Endodermal cell (in vitro differentiated cells): ENCODE results near the gene DCP2. TPM values are rescaled to one million over a fixed set of nuclear protein-coding genes. Genes with fewer than 3 reads are reported as not detected.
"Not testable (repeated sequence)": the region's sequence is repeated elsewhere in the genome, so short reads cannot be mapped to it uniquely, and the experiment has no call there.

ENCODE experiments used
- DNase-seq: peaks from one replicate; pipeline ENCODE4 v3.0.0-alpha.2; 2017
- H3K27ac ChIP-seq: 2 replicates; pipeline ENCODE4 v1.5.1; 2013; ENCODE audit warnings: mild to moderate bottlenecking, low read depth, low read length, moderate library complexity
- H3K27me3 ChIP-seq: 2 replicates; pipeline ENCODE4 v1.6.1; 2013; ENCODE audit warnings: mild to moderate bottlenecking, low read length, moderate library complexity; ENCODE audit not compliant: insufficient read depth, control insufficient read depth, poor library complexity, severe bottlenecking
- H3K36me3 ChIP-seq: 2 replicates; pipeline ENCODE4 v1.7.0; 2013; ENCODE audit warnings: mild to moderate bottlenecking, low read length, moderate library complexity; ENCODE audit not compliant: control insufficient read depth, insufficient read depth
- H3K4me1 ChIP-seq: one replicate; pipeline ENCODE4 v1.7.0; 2013; ENCODE audit warnings: low read length; ENCODE audit not compliant: control insufficient read depth, insufficient read depth
- H3K4me3 ChIP-seq: 2 replicates; pipeline ENCODE4 v1.5.1; 2013; ENCODE audit warnings: mild to moderate bottlenecking, low read length, moderate library complexity
- H3K9ac ChIP-seq: 2 replicates; pipeline ENCODE4 v1.6.1; 2013; ENCODE audit warnings: mild to moderate bottlenecking, low read length, moderate library complexity; ENCODE audit not compliant: poor library complexity, severe bottlenecking; ENCODE audit errors: extremely low read depth
- H3K9me3 ChIP-seq: 2 replicates; pipeline ENCODE4 v1.6.1; 2013; ENCODE audit warnings: mild to moderate bottlenecking, low read length, moderate library complexity; ENCODE audit not compliant: control insufficient read depth
- H3K27ac Mint-ChIP-seq: 2 replicates; pipeline ENCODE4 v1.8.0; 2020; ENCODE audit warnings: mixed read lengths
- H3K27me3 Mint-ChIP-seq: 2 replicates; pipeline ENCODE4 v1.8.0; 2021; ENCODE audit warnings: mild to moderate bottlenecking, mixed read lengths; ENCODE audit not compliant: insufficient read depth
- H3K36me3 Mint-ChIP-seq: 2 replicates; pipeline ENCODE4 v1.8.0; 2020; ENCODE audit warnings: low read depth, mixed read lengths
- H3K4me1 Mint-ChIP-seq: 2 replicates; pipeline ENCODE4 v1.8.0; 2020; ENCODE audit warnings: mixed read lengths
- H3K4me3 Mint-ChIP-seq: 2 replicates; pipeline ENCODE4 v1.8.0; 2020; ENCODE audit warnings: mild to moderate bottlenecking, moderate library complexity, mixed read lengths
- H3K9me3 Mint-ChIP-seq: 2 replicates; pipeline ENCODE4 v1.8.0; 2020; ENCODE audit warnings: mild to moderate bottlenecking, mixed read lengths
- CTCF ChIP-seq: fragments of 200-600 bp; sonication (generic); conservative IDR thresholded peaks from 2 replicates; pipeline ENCODE4 v1.5.0; 2021; ENCODE audit warnings: antibody characterized with exemption, mild to moderate bottlenecking
- WGBS, 2 experiments: methylation state at CpG; one replicate each; pipeline versions ENCODE4 v1.1.5 to v1.1.7; 2013; ENCODE audit warnings: missing lambda C conversion rate in 2 of 2, mixed read lengths in 1 of 2; ENCODE audit not compliant: insufficient coverage in 1 of 2, insufficient read length in 1 of 2; 5-methylcytosine and 5-hydroxymethylcytosine counted together
- total RNA-seq, 2 donors: library from RNA; stranded (reverse); fragmentation: NEBNext Ultra II Directional in 1 of 2; extraction: Animal tissue kit (Norgen Biotek cat#: 25700) in 1 of 2; gene quantifications; 2 replicates in 1 of 2; 3 replicates in 1 of 2; pipeline ENCODE4 v1.2.1, GENCODE V29; 2021

The DCP2 gene
- total RNA-seq, 2 donors from 2014 or later, result 152 to 154 TPM

- H3K4me1 Mint-ChIP-seq, result peaks cover 8% of the 10 kb centered on the region
Observed at GRCh38 chr5:112956606-112957005, 20.0 kb upstream of the DCP2 start.

GRCh38 chr5:112957036-112957808, 19.4 kb upstream of the DCP2 start:
- H3K9ac ChIP-seq, result no peak overlapping the region
- H3K27ac ChIP-seq, result no peak overlapping the region
- no peaks in the 10 kb centered on the region for H3K27me3 ChIP-seq
- H3K4me1 ChIP-seq, result no peaks in the 10 kb centered on the region
- Mint-ChIP-seq H3K27ac (no peak overlapping the region), H3K4me1 (peaks cover 8% of the 10 kb centered on the region), H3K9me3 (peaks cover 13% of the 10 kb centered on the region), H3K36me3 (no peaks in the 10 kb centered on the region), H3K27me3 (no peaks in the 10 kb centered on the region), H3K4me3 (no peak overlapping the region)
- H3K36me3 ChIP-seq, result no peaks in the 10 kb centered on the region
- H3K4me3 ChIP-seq, result no peak overlapping the region
- 83 to 95% methylated on average over 1 of the region's 2 CpGs for WGBS, 2 experiments
- no peak for TF ChIP-seq CTCF
- no peak for DNase-seq
- H3K9me3 ChIP-seq, result peaks cover 10% of the 10 kb centered on the region

More at GRCh38 chr5:112956606-112957005, 20.0 kb upstream of the DCP2 start:
- Histone ChIP-seq H3K9ac (no peak overlapping the region), H3K36me3 (no peaks in the 10 kb centered on the region), H3K27ac (no peak overlapping the region), H3K4me3 (no peak overlapping the region), H3K27me3 (no peaks in the 10 kb centered on the region), H3K4me1 (no peaks in the 10 kb centered on the region), H3K9me3 (peaks cover 10% of the 10 kb centered on the region)
- Mint-ChIP-seq H3K36me3 (no peaks in the 10 kb centered on the region), H3K27ac (no peak overlapping the region), H3K4me3 (no peak overlapping the region), H3K27me3 (no peaks in the 10 kb centered on the region), H3K9me3 (peaks cover 13% of the 10 kb centered on the region)
- DNase-seq, result no peak
- no peak for TF ChIP-seq CTCF
- WGBS, 2 experiments, result 95 to 100% methylated on average over 2 to 3 of the region's 3 CpGs

GRCh38 chr5:112958093-112959088, 18.2 kb upstream of the DCP2 start:
- Histone ChIP-seq H3K9me3 (peaks cover 6% of the 10 kb centered on the region), H3K27me3 (no peaks in the 10 kb centered on the region), H3K4me1 (no peaks in the 10 kb centered on the region), H3K36me3 (no peaks in the 10 kb centered on the region), H3K4me3 (no peak overlapping the region), H3K9ac (no peak overlapping the region), H3K27ac (no peak overlapping the region)
- Mint-ChIP-seq H3K27ac (no peak overlapping the region), H3K4me1 (peaks cover 8% of the 10 kb centered on the region), H3K27me3 (no peaks in the 10 kb centered on the region), H3K9me3 (peaks cover 12% of the 10 kb centered on the region), H3K36me3 (no peaks in the 10 kb centered on the region), H3K4me3 (no peak overlapping the region)
- TF ChIP-seq CTCF, result no peak
- WGBS, 2 experiments, result 95 to 97% methylated on average over 4 to 5 of the region's 5 CpGs
- DNase-seq, result no peak

DNA sequence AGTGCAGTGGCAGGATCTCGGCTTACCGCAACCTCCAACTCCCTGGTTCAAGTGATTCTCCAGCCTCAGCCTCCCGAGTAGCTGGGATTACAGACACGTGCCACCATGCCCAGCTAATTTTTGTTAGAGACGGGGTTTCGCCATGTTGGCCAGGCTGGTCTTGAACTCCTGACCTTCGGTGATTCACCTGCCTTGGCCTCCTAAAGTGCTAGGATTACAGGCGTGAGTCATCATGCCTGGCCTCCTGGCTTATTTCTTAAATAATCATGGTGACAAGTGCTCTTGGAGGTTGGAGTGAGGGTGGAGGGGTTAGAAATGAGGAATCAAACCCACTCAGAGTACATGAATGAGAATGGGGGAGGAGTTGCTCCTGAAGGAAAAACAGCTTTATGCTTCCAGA, 16.7 kb upstream of the DCP2 start:
- H3K27ac Mint-ChIP-seq, H3K27me3 Mint-ChIP-seq, H3K4me3 ChIP-seq, H3K36me3 Mint-ChIP-seq, H3K27me3 ChIP-seq, H3K4me3 Mint-ChIP-seq, H3K36me3 ChIP-seq, DNase-seq, H3K4me1 ChIP-seq, H3K9me3 Mint-ChIP-seq, H3K9ac ChIP-seq, H3K4me1 Mint-ChIP-seq, H3K9me3 ChIP-seq: not testable (repeated sequence)
- peak overlapping the region; percentile 29 for H3K27ac ChIP-seq
- 93 to 95% methylated on average over 7 to 8 of the region's 8 CpGs for WGBS, 2 experiments
